ENCODE measurements around the gene LDLRAD4.

DNA sequence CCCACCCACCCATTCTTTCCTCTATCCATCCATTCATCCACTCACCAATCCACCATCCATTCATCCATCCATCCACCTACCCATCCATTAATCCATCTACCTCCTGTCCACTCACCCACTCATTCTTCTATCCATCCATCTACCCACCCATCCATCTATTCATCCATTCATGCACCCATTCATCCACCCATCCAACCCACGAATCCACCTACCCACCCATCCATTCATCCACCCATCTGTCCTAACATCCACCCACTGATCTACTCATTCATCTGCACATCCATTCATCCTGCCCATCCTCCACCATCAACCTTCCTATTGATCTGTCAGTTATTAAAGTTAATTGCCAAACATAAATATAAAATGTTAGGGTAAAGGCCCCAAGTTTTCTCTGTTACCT, 25.6 kb downstream of the LDLRAD4 start:
- TF ChIP-seq SPI1 (IDR thresholded peaks at IDR 0.05; ENCODE audit: low read depth, low read length): no peak
- TF ChIP-seq TAF1 (IDR thresholded peaks at IDR 0.05; ENCODE audit: low read depth, low read length): no peak
- no peak for TF ChIP-seq POLR2AphosphoS5 (IDR thresholded peaks at IDR 0.05; ENCODE audit: low read depth, low read length)
- TF ChIP-seq POLR2A (IDR thresholded peaks at IDR 0.05; ENCODE audit: low read depth, low read length): no peak
- TF ChIP-seq POU2F2 (IDR thresholded peaks at IDR 0.05; ENCODE audit: low read depth, low read length): no peak
- no peak for TF ChIP-seq PAX5 (IDR thresholded peaks at IDR 0.05; ENCODE audit: insufficient read depth, low read length, severe bottlenecking)

Data from GM12891 (cell line).